ENCODE measurements around the gene RASSF5.
A peak's percentile ranks its signal among the peaks of the same experiment; 100 is the strongest.

Gene RASSF5

GRCh38 chr1:206554211-206554610 is 46.9 kb downstream of the RASSF5 start:
- DNase-seq = no peak

- no peak for DNase-seq
Measured at GRCh38 chr1:206554701-206555472, 47.6 kb downstream of the RASSF5 start.

- no peak for DNase-seq
Measured at GRCh38 chr1:206555473-206555935, 48.2 kb downstream of the RASSF5 start.

GRCh38 chr1:206556047-206556749 is 48.9 kb downstream of the RASSF5 start:
- no peak for DNase-seq

GRCh38 chr1:206556750-206557635 is 49.7 kb downstream of the RASSF5 start:
- peak; percentile 60 for DNase-seq

GRCh38 chr1:206557636-206558473 is 50.5 kb downstream of the RASSF5 start:
- DNase-seq = no peak

GRCh38 chr1:206558794-206559671 is 51.7 kb downstream of the RASSF5 start:
- DNase-seq = no peak

GRCh38 chr1:206559672-206559995 is 52.3 kb downstream of the RASSF5 start:
- DNase-seq = no peak

- DNase-seq = no peak
Measured at GRCh38 chr1:206560007-206560716, 52.8 kb downstream of the RASSF5 start.

GRCh38 chr1:206563367-206564207 is 56.3 kb downstream of the RASSF5 start:
- no peak for DNase-seq

- DNase-seq = no peak
Measured at GRCh38 chr1:206565995-206566394, 58.7 kb downstream of the RASSF5 start.

- no peak for DNase-seq
Measured at GRCh38 chr1:206566999-206567398, 59.7 kb downstream of the RASSF5 start.

GRCh38 chr1:206568256-206568655 is 60.9 kb downstream of the RASSF5 start:
- DNase-seq = no peak

- DNase-seq = no peak
Measured at GRCh38 chr1:206568779-206569352, 61.5 kb downstream of the RASSF5 start.

- no peak for DNase-seq
Measured at GRCh38 chr1:206569556-206569955, 62.2 kb downstream of the RASSF5 start.

- DNase-seq = no peak
Measured at GRCh38 chr1:206570529-206570928, 63.2 kb downstream of the RASSF5 start.

GRCh38 chr1:206572835-206573234 is 65.5 kb downstream of the RASSF5 start:
- no peak for DNase-seq

- no peak for DNase-seq
Measured at GRCh38 chr1:206573319-206573718, 66.0 kb downstream of the RASSF5 start.

- no peak for DNase-seq
Measured at GRCh38 chr1:206573762-206574161, 66.4 kb downstream of the RASSF5 start.

Data from NCI-H2171 treated with DMSO at 0.1 percent for 48 hours (cell line).